Measurements from ENCODE around the gene ADCY1. TPM values are rescaled to one million over a fixed set of nuclear protein-coding genes. Genes with fewer than 3 reads are reported as not detected.

ADCY1 gene
- polyA plus RNA-seq, 1 donor (not counting 4 experiments of a cell fraction or from before 2014, with no cell fraction given) = 0.54 TPM

- Histone ChIP-seq H3K9ac (ENCODE audit: control insufficient read depth, extremely low read depth, insufficient read depth, low read length) (no peak overlapping the region), H3K27me3 (ENCODE audit: control insufficient read depth, extremely low read depth, insufficient read depth, low read length) (peaks cover 56% of the 10 kb centered on the region), H2AFZ (ENCODE audit: control insufficient read depth, low read length) (no peak overlapping the region), H3K4me1 (ENCODE audit: control insufficient read depth, extremely low read depth, insufficient read depth, low read length) (no peaks in the 10 kb centered on the region), H3K4me2 (ENCODE audit: control insufficient read depth, extremely low read depth, insufficient read depth, low read depth, low read length) (no peak overlapping the region), H3K36me3 (ENCODE audit: control insufficient read depth in 2 of 2, extremely low read depth in 1 of 2, insufficient read depth in 2 of 2, low read length in 2 of 2) (no peaks in the 10 kb centered on the region), H3K9me3 (ENCODE audit: control insufficient read depth, low read depth, low read length) (no peaks in the 10 kb centered on the region), H3K79me2 (ENCODE audit: control insufficient read depth, insufficient read depth, low read length) (no peaks in the 10 kb centered on the region), H4K20me1 (ENCODE audit: control insufficient read depth, extremely low read depth, insufficient read depth, low read length) (no peaks in the 10 kb centered on the region), H3K27ac (ENCODE audit: control insufficient read depth, insufficient read depth, low read length) (no peak overlapping the region), H3K4me3 (ENCODE audit: control insufficient read depth in 2 of 3, extremely low read depth in 1 of 3, insufficient read depth in 2 of 3, low read depth in 1 of 3, low read length in 3 of 3) (no peak overlapping the region), H3K9me1 (ENCODE audit: control insufficient read depth, extremely low read depth, insufficient read depth, low read length) (no peaks in the 10 kb centered on the region)
- dilution Hi-C loops (cut with MboI; ENCODE audit: extremely low pct_ligation_motif_present, low sequenced_read_pairs) = no loop called here
- FAIRE-seq (no peak), DNase-seq (ENCODE audit: low read depth, low spot score) (no peak)
- TF ChIP-seq EZH2 (IDR thresholded peaks at IDR 0.05; ENCODE audit: low read length) = no peak
- TF ChIP-seq, protein P1, sequence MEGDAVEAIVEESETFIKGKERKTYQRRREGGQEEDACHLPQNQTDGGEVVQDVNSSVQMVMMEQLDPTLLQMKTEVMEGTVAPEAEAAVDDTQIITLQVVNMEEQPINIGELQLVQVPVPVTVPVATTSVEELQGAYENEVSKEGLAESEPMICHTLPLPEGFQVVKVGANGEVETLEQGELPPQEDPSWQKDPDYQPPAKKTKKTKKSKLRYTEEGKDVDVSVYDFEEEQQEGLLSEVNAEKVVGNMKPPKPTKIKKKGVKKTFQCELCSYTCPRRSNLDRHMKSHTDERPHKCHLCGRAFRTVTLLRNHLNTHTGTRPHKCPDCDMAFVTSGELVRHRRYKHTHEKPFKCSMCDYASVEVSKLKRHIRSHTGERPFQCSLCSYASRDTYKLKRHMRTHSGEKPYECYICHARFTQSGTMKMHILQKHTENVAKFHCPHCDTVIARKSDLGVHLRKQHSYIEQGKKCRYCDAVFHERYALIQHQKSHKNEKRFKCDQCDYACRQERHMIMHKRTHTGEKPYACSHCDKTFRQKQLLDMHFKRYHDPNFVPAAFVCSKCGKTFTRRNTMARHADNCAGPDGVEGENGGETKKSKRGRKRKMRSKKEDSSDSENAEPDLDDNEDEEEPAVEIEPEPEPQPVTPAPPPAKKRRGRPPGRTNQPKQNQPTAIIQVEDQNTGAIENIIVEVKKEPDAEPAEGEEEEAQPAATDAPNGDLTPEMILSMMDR (optimal IDR thresholded peaks at IDR 0.05 in 1 of 3, IDR thresholded peaks at IDR 0.05 in 1 of 3, conservative IDR thresholded peaks at IDR 0.05 in 1 of 3; ENCODE audit: extremely low read depth in 1 of 3, insufficient read depth in 2 of 3, low read length in 3 of 3) = no peak
These were observed 964 bp upstream of the ADCY1 start for GRCh38 chr7:45573204-45573603.

GRCh38 chr7:45574416-45574668 is 174 bp downstream of the ADCY1 start:
- no peak overlapping the region for H3K9ac ChIP-seq (ENCODE audit: control insufficient read depth, extremely low read depth, insufficient read depth, low read length)
- FAIRE-seq (no peak), DNase-seq (ENCODE audit: low read depth, low spot score) (no peak)
- H3K9me3 ChIP-seq (ENCODE audit: control insufficient read depth, low read depth, low read length) = no peaks in the 10 kb centered on the region
- no peaks in the 10 kb centered on the region for H3K4me1 ChIP-seq (ENCODE audit: control insufficient read depth, extremely low read depth, insufficient read depth, low read length)
- no peak overlapping the region for H3K27ac ChIP-seq (ENCODE audit: control insufficient read depth, insufficient read depth, low read length)
- no peaks in the 10 kb centered on the region for H3K79me2 ChIP-seq (ENCODE audit: control insufficient read depth, insufficient read depth, low read length)
- dilution Hi-C loops (cut with MboI; ENCODE audit: extremely low pct_ligation_motif_present, low sequenced_read_pairs) = no loop called here
- no peak for TF ChIP-seq EZH2 (IDR thresholded peaks at IDR 0.05; ENCODE audit: low read length)
- TF ChIP-seq, protein P1 (optimal IDR thresholded peaks at IDR 0.05 in 1 of 3, IDR thresholded peaks at IDR 0.05 in 1 of 3, conservative IDR thresholded peaks at IDR 0.05 in 1 of 3; ENCODE audit: extremely low read depth in 1 of 3, insufficient read depth in 2 of 3, low read length in 3 of 3) = no peak
- H3K4me2 ChIP-seq (ENCODE audit: control insufficient read depth, extremely low read depth, insufficient read depth, low read depth, low read length) = peak overlapping the region; percentile 77
- H3K9me1 ChIP-seq (ENCODE audit: control insufficient read depth, extremely low read depth, insufficient read depth, low read length) = no peaks in the 10 kb centered on the region
- H2AFZ ChIP-seq (ENCODE audit: control insufficient read depth, low read length) = no peak overlapping the region
- peaks cover 56% of the 10 kb centered on the region for H3K27me3 ChIP-seq (ENCODE audit: control insufficient read depth, extremely low read depth, insufficient read depth, low read length)
- no peaks in the 10 kb centered on the region for H3K36me3 ChIP-seq (ENCODE audit: control insufficient read depth in 2 of 2, extremely low read depth in 1 of 2, insufficient read depth in 2 of 2, low read length in 2 of 2)
- H3K4me3 ChIP-seq (ENCODE audit: control insufficient read depth in 2 of 3, extremely low read depth in 1 of 3, insufficient read depth in 2 of 3, low read depth in 1 of 3, low read length in 3 of 3) = peak overlapping the region in 1 of 3 experiments; percentile 31
- no peaks in the 10 kb centered on the region for H4K20me1 ChIP-seq (ENCODE audit: control insufficient read depth, extremely low read depth, insufficient read depth, low read length)
